Hindlimb muscle (tissue), 1 donor: Measurements from ENCODE around the gene FXYD1. TPM values are rescaled to one million over a fixed set of nuclear protein-coding genes. Genes with fewer than 3 reads are reported as not detected.

Source experiments
- polyA plus RNA-seq: library from polyadenylated mRNA; unstranded; fragments of 120-200 nt; gene quantifications from one replicate; pipeline ENCODE4 v1.2.1, GENCODE V29; 2013; ENCODE audit not compliant: insufficient read length

The FXYD1 gene
- polyA plus RNA-seq, 1 donor: 281 TPM

Other genes starting within 250 kb of the FXYD1 start
- 3.9 TPM for gene ZNF30, start 211.9 kb upstream of the FXYD1 start, polyA plus RNA-seq
- 2.7 TPM for gene ZNF792, start 174.6 kb upstream of the FXYD1 start, polyA plus RNA-seq
- 48.5 TPM for gene GRAMD1A, start 138.5 kb upstream of the FXYD1 start, polyA plus RNA-seq
- 7.2 TPM for gene SCN1B, start 108.4 kb upstream of the FXYD1 start, polyA plus RNA-seq
- 0.36 TPM for gene HPN, start 97.1 kb upstream of the FXYD1 start, polyA plus RNA-seq
- 0.97 TPM for gene FXYD3, start 23.0 kb upstream of the FXYD1 start, polyA plus RNA-seq
- gene LGI4, start 3.8 kb upstream of the FXYD1 start, polyA plus RNA-seq: 13.2 TPM
- 0.65 TPM for gene FXYD7, start 4.4 kb downstream of the FXYD1 start, polyA plus RNA-seq
- gene FXYD5, start 15.9 kb downstream of the FXYD1 start, polyA plus RNA-seq: 22.3 TPM
- not detected for gene FAM187B, start 89.9 kb downstream of the FXYD1 start, polyA plus RNA-seq
- gene LSR, start 110.2 kb downstream of the FXYD1 start, polyA plus RNA-seq: 5.3 TPM
- 119 TPM for gene USF2, start 130.1 kb downstream of the FXYD1 start, polyA plus RNA-seq
- gene HAMP, start 143.7 kb downstream of the FXYD1 start, polyA plus RNA-seq: 0.31 TPM
- 0.84 TPM for gene MAG, start 153.3 kb downstream of the FXYD1 start, polyA plus RNA-seq
- gene CD22, start 190.4 kb downstream of the FXYD1 start, polyA plus RNA-seq: 0.72 TPM
- gene FFAR1, start 209.1 kb downstream of the FXYD1 start, polyA plus RNA-seq: not detected
- not detected for gene FFAR3, start 219.6 kb downstream of the FXYD1 start, polyA plus RNA-seq
- not detected for gene GPR42, start 232.2 kb downstream of the FXYD1 start, polyA plus RNA-seq